Heart left ventricle (tissue), 16 donors: ENCODE results near the gene NTM. TPM values are rescaled to one million over a fixed set of nuclear protein-coding genes. Genes with fewer than 3 reads are reported as not detected.

Source experiments
- ATAC-seq, 4 donors: fragments of 200-7000 bp; cut with Tn5 transposase; one replicate each; pipeline ENCODE4 v1.9.1; 2020 to 2022; ENCODE audit warnings: moderate library complexity in 4 of 4, mild to moderate bottlenecking in 3 of 4, moderate number of reproducible peaks in 1 of 4
- DNase-seq, 5 donors: peaks; one replicate each; pipeline ENCODE4 v3.0.0-alpha.2; 2020
- H3K27ac ChIP-seq, 12 donors: fragments of 200-600 bp; sonication (generic) in 4 of 12; one replicate each; pipeline versions ENCODE4 v1.5.0 to v1.8.0; 2016 to 2022; ENCODE audit warnings: mild to moderate bottlenecking in 2 of 12
- H3K27me3 ChIP-seq, 9 donors: fragments of 200-600 bp; sonication (generic) in 2 of 9; one replicate each; pipeline versions ENCODE4 v1.5.1 to v1.8.0; 2016 to 2022; ENCODE audit warnings: mild to moderate bottlenecking in 3 of 9
- H3K36me3 ChIP-seq, 9 donors: fragments of 200-600 bp; sonication (generic) in 2 of 9; one replicate each; pipeline versions ENCODE4 v1.5.0 to v1.8.0; 2018 to 2022; ENCODE audit warnings: mild to moderate bottlenecking in 2 of 9
- H3K4me1 ChIP-seq, 12 donors: fragments of 200-600 bp; sonication (generic) in 4 of 12; one replicate each; pipeline versions ENCODE4 v1.5.0 to v1.8.0; 2016 to 2022; ENCODE audit warnings: mild to moderate bottlenecking in 3 of 12
- H3K4me3 ChIP-seq, 12 donors: fragments of 200-600 bp; sonication (generic) in 4 of 12; one replicate each; pipeline versions ENCODE4 v1.5.0 to v1.8.0; 2017 to 2022; ENCODE audit warnings: mild to moderate bottlenecking in 9 of 12, moderate library complexity in 4 of 12
- H3K9me3 ChIP-seq, 12 donors: fragments of 200-600 bp; sonication (generic) in 4 of 12; one replicate each; pipeline versions ENCODE4 v1.5.0 to v1.8.0; 2016 to 2022; ENCODE audit warnings: mild to moderate bottlenecking in 1 of 12
- POLR2A ChIP-seq, 2 donors: fragments of 450-650 bp; IDR thresholded peaks; one replicate each; pipeline ENCODE4 v1.6.1; 2017; ENCODE audit warnings: antibody characterized with exemption in 2 of 2, mild to moderate bottlenecking in 2 of 2, moderate library complexity in 2 of 2
- WGBS, 4 donors: extraction: QIAGEN DNeasy Blood & Tissue Kit in 2 of 4; methylation state at CpG; one replicate each; pipeline versions ENCODE4 v1.1.5 to v1.1.7; 2013 to 2018; 5-methylcytosine and 5-hydroxymethylcytosine counted together
- intact Hi-C, 10 donors: fragments of 100-400 bp; cut with DNase I; formaldehyde crosslinking; loops; one replicate each; pipeline versions ENCODE4 v1.11.1 to v1.14.2; 2022
- polyA plus RNA-seq, 2 donors: library from polyadenylated mRNA; stranded (reverse); fragments of 200-250 nt; gene quantifications; one replicate each; pipeline ENCODE4 v1.2.3, GENCODE V29; 2013
- total RNA-seq, 9 donors: library from RNA; depleted of rRNA in 2 of 9; stranded (reverse); fragments of >200 nt in 2 of 9; fragmentation: NEBNext Ultra II Directional in 3 of 9; extraction: Animal tissue kit (Norgen Biotek cat#: 25700) in 3 of 9; gene quantifications; one replicate each; pipeline versions ENCODE4 v1.1.0 to v1.2.4, GENCODE V29; 2016 to 2023
- TF ChIP-seq, protein P1 (sequence below), 12 donors: fragments of 200-600 bp; sonication (generic) in 4 of 12; IDR thresholded peaks; one replicate each; pipeline versions ENCODE4 v1.5.0 to v1.8.0; 2018 to 2022; ENCODE audit warnings: antibody characterized with exemption in 12 of 12, mild to moderate bottlenecking in 5 of 12
- donor health status: ischemic (EF 13 %, LVEDD 7.1; RV severe dilation, severe dysfunction).
- donor health status: healthy with polysubstance abuse.
- donor health status: DM: no; HTN: yes; CAD: no.
- donor health status: DM: no; HTN: no; CAD: no.
- donor health status: ischemic (EF 25% LVEDD 6.9; RV normal size, moderate dysfunction).
- donor health status: ischemic (EF 25% LVEDD 5.7; RV mildly dilated, moderate dysfunction).
- donor health status: healthy.
- donor health status: DM: yes; HTN: yes; CAD: no.
- donor health status: ischemic (EF 35%, LVEDD 5.7; RV mildly dilated, moderate dysfunction).
- donor health status: nonischemic (EF 11% LVEDD 7.7; RV severe dilation, severe dysfunction).
- donor health status: DM: yes; HTN: yes; CAD: no.
- donor health status: PGD.
- donor health status: ischemic (EF 29% LVEDD 5.4; RV normal size, mild dysfunction).
- donor health status: nonischemic (EF 23%, LVEDD 6.1; RV moderate dilation, normal function).

The NTM gene
- total and polyA plus RNA-seq, 11 donors = 0.40 to 7.7 (median 1.5) TPM

- 76 to 88% (median 78%) methylated on average over 1 of the region's 1 CpG for WGBS, 4 donors
- H3K4me1 ChIP-seq = peaks cover 0 to 15% (median 0%) of the 10 kb centered on the region in 12 donors
Measured at GRCh38 chr11:132043714-132044113, 673.3 kb downstream of the NTM start.

DNA sequence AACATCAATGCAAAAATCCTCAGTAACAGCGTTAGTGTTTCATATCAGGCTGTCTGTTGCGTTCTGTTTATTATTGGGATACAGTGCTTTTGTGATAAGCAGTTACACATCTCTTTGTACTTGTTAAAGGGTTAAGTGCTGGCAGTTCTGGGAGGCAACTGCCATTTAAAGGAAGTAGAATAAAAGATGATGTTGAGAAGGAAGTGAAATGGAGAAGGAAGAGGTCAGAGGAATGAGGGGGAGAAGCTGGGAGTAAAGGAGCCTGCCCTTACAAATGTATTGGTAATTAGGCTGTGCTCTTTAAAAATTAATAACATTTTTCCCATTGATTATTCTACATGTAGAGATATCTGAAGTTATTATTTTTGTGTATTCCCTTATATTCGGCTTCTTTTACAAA is 674.7 kb downstream of the NTM start:
- H3K27ac ChIP-seq = no peak overlapping the region
- no peak for DNase-seq
- ATAC-seq = no peak
- no peaks in the 10 kb centered on the region for H3K9me3 ChIP-seq
- no peaks in the 10 kb centered on the region for H3K27me3 ChIP-seq
- no peak overlapping the region for H3K4me3 ChIP-seq
- intact Hi-C loops = no loop called here
- H3K36me3 ChIP-seq = no peaks in the 10 kb centered on the region
- TF ChIP-seq POLR2A (IDR thresholded peaks at IDR 0.05) = no peak
- TF ChIP-seq, protein P1, sequence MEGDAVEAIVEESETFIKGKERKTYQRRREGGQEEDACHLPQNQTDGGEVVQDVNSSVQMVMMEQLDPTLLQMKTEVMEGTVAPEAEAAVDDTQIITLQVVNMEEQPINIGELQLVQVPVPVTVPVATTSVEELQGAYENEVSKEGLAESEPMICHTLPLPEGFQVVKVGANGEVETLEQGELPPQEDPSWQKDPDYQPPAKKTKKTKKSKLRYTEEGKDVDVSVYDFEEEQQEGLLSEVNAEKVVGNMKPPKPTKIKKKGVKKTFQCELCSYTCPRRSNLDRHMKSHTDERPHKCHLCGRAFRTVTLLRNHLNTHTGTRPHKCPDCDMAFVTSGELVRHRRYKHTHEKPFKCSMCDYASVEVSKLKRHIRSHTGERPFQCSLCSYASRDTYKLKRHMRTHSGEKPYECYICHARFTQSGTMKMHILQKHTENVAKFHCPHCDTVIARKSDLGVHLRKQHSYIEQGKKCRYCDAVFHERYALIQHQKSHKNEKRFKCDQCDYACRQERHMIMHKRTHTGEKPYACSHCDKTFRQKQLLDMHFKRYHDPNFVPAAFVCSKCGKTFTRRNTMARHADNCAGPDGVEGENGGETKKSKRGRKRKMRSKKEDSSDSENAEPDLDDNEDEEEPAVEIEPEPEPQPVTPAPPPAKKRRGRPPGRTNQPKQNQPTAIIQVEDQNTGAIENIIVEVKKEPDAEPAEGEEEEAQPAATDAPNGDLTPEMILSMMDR (IDR thresholded peaks at IDR 0.05) = no peak
- WGBS, 4 donors = 64 to 74% (median 67%) methylated on average over 3 of the region's 3 CpGs
- H3K4me1 ChIP-seq = peaks cover 0 to 15% (median 0%) of the 10 kb centered on the region in 12 donors

More at GRCh38 chr11:132043714-132044113, 673.3 kb downstream of the NTM start:
- no peak for ATAC-seq
- Histone ChIP-seq H3K36me3 (no peaks in the 10 kb centered on the region), H3K27ac (no peak overlapping the region), H3K27me3 (no peaks in the 10 kb centered on the region), H3K9me3 (no peaks in the 10 kb centered on the region), H3K4me3 (no peak overlapping the region)
- DNase-seq = no peak
- no peak for TF ChIP-seq POLR2A (IDR thresholded peaks at IDR 0.05)
- TF ChIP-seq, protein P1 (IDR thresholded peaks at IDR 0.05) = no peak
- intact Hi-C loops = no loop called here

- ATAC-seq (no peak), DNase-seq (no peak)
Measured at GRCh38 chr11:132046288-132046865, 676.0 kb downstream of the NTM start.

DNA sequence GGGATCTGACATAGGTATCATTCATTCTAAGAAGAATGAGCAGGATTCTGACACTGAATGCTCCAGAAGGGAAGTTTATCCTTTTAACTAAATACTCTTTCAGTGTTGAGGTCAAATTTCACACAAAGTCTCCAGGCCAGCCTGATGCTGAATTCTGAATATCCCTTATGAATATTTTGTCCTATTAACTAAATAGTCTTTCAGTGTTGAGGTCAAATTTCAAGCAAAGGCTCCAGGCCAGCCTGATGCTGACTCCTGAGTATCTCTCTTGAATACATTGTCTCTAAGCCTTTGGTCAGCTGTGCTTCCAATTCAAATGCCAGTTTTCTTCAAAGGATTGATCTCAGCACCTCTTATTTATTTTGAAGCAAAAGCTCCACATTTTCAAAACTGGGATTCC is 676.8 kb downstream of the NTM start:
- intact Hi-C loops = no loop called here
- no peak for ATAC-seq
- no peak overlapping the region for H3K27ac ChIP-seq

More at GRCh38 chr11:132046288-132046865, 676.0 kb downstream of the NTM start:
- Histone ChIP-seq H3K4me3 (no peak overlapping the region), H3K27me3 (no peaks in the 10 kb centered on the region), H3K36me3 (no peaks in the 10 kb centered on the region), H3K4me1 (peaks cover 0 to 15% (median 0%) of the 10 kb centered on the region in 12 donors), H3K27ac (no peak overlapping the region), H3K9me3 (no peaks in the 10 kb centered on the region)
- TF ChIP-seq, protein P1 (IDR thresholded peaks at IDR 0.05) = no peak
- no peak for TF ChIP-seq POLR2A (IDR thresholded peaks at IDR 0.05)
- 73 to 84% (median 74%) methylated on average over 2 of the region's 2 CpGs for WGBS, 4 donors
- intact Hi-C loops = no loop called here

More for the DNA sequence above, 676.8 kb downstream of the NTM start:
- no peak for DNase-seq
- Histone ChIP-seq H3K36me3 (no peaks in the 10 kb centered on the region), H3K9me3 (no peaks in the 10 kb centered on the region), H3K4me1 (peaks cover 0 to 15% (median 0%) of the 10 kb centered on the region in 12 donors), H3K4me3 (no peak overlapping the region), H3K27me3 (no peaks in the 10 kb centered on the region)
- no peak for TF ChIP-seq POLR2A (IDR thresholded peaks at IDR 0.05)
- TF ChIP-seq, protein P1 (IDR thresholded peaks at IDR 0.05) = no peak
